Cardiac muscle cell (in vitro differentiated cells and primary cell): Measurements from ENCODE around the gene HTT-AS. TPM values are rescaled to one million over a fixed set of nuclear protein-coding genes. Genes with fewer than 3 reads are reported as not detected.
A peak's percentile ranks its signal among the peaks of the same experiment; 100 is the strongest.

Source experiments
- DNase-seq, 2 donors: peaks; one replicate each; pipeline versions ENCODE4 v3.0.0 to v3.0.0-alpha.2; 2010 to 2017; ENCODE audit warnings: low read depth in 1 of 2, low spot score in 1 of 2
- H3K27ac ChIP-seq: fragments of 200-600 bp; sonication (generic); 2 replicates; pipeline ENCODE4 v1.5.1; 2016
- H3K27me3 ChIP-seq: fragments of 200-600 bp; sonication (generic); 2 replicates; pipeline ENCODE4 v1.6.0; 2016; ENCODE audit warnings: control low read depth
- H3K36me3 ChIP-seq: fragments of 200-600 bp; sonication (generic); 2 replicates; pipeline ENCODE4 v1.5.1; 2016; ENCODE audit warnings: control low read depth
- H3K4me1 ChIP-seq: fragments of 200-600 bp; sonication (generic); 2 replicates; pipeline ENCODE4 v1.8.1; 2017; ENCODE audit warnings: low read depth, mild to moderate bottlenecking, mixed run types
- H3K4me3 ChIP-seq: fragments of 200-600 bp; sonication (generic); 2 replicates; pipeline ENCODE4 v1.5.1; 2016; ENCODE audit warnings: mild to moderate bottlenecking
- H3K9me3 ChIP-seq: fragments of 200-600 bp; sonication (generic); 2 replicates; pipeline ENCODE4 v1.5.1; 2017; ENCODE audit warnings: low read depth, mild to moderate bottlenecking, control low read depth
- polyA plus RNA-seq: library from polyadenylated mRNA; unstranded; fragments of >200 nt; fragmentation: Nextera tagmentation; extraction: Ambion mirVana; gene quantifications from 2 replicates; pipeline ENCODE4 v1.2.1, GENCODE V29; 2016
- total RNA-seq: library from RNA; depleted of rRNA; stranded (reverse); fragments of >200 nt; gene quantifications from 2 replicates; pipeline ENCODE4 v1.2.3, GENCODE V29; 2016
- TF ChIP-seq, protein P1 (sequence below): IDR thresholded peaks from 2 replicates; pipeline ENCODE4 v1.5.1; 2012; ENCODE audit warnings: low read depth, mild to moderate bottlenecking, low read length

Gene HTT-AS
- total and polyA plus RNA-seq, 2 experiments from 2014 or later: not detected

DNA sequence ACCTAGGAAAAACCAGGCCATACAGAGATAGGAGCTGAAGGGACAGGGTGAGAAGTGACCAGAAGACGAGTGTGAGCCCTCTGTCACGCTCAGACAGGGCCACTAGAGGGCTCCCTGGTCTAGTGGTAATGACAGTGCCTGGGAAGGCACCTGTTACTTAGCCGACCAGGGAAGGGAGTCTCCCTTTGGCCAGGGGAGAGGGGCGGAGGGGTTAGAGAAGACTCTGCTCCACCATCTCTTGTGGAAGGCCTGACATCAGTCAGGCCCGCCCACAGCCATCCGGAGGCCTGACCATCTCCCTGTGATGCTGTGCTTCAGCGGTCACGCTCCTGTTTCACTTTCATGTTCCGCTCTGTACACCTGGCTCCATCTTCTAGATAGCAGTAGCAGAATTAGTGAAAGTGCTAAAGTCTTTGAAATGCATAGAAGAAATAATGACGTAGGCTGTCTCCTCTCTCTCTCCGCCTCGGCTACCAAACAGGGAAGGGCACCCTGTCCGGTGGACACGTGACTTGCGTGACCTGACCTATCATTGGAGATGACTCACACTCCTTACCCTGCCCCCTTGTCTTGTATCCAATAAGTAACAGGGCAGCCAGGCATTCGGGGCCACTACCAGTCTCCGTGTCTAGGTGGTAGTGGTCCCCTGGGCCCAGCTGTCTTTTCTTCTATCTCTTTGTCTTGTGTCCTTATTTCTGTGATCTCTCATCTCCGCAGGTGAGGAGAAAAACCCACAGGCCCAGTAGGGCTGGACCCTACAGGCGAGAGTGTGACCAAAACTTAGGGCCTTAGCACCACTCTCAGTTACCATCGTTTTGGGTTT, 26.7 kb downstream of the HTT-AS start:
- H3K27me3 ChIP-seq: peaks cover 10% of the 10 kb centered on the region
- H3K4me3 ChIP-seq: no peak overlapping the region
- DNase-seq: peak; percentile 58 to 75
- no peak overlapping the region for H3K27ac ChIP-seq
- H3K9me3 ChIP-seq: no peaks in the 10 kb centered on the region
- H3K36me3 ChIP-seq: no peaks in the 10 kb centered on the region
- TF ChIP-seq, protein P1, sequence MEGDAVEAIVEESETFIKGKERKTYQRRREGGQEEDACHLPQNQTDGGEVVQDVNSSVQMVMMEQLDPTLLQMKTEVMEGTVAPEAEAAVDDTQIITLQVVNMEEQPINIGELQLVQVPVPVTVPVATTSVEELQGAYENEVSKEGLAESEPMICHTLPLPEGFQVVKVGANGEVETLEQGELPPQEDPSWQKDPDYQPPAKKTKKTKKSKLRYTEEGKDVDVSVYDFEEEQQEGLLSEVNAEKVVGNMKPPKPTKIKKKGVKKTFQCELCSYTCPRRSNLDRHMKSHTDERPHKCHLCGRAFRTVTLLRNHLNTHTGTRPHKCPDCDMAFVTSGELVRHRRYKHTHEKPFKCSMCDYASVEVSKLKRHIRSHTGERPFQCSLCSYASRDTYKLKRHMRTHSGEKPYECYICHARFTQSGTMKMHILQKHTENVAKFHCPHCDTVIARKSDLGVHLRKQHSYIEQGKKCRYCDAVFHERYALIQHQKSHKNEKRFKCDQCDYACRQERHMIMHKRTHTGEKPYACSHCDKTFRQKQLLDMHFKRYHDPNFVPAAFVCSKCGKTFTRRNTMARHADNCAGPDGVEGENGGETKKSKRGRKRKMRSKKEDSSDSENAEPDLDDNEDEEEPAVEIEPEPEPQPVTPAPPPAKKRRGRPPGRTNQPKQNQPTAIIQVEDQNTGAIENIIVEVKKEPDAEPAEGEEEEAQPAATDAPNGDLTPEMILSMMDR: peak; percentile 74
- no peaks in the 10 kb centered on the region for H3K4me1 ChIP-seq

DNA sequence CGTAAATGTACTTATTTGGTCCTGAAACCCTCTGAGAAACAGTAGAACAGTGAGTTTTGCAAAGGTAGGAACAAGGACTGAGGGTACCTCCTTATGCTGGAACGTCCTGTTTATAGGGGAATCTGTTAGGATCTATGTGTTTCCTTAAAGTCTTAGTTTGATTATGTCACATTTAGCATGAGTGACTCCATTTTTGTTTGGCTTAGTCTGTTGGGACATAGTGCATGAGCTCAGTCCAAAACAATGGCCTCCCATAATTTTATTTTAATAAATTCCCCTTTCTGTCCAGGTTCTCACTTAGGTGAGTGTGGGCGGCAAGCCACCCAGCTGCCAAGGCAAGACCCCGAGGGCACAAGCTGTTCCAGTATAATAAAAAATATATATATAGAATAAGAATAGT, 27.7 kb downstream of the HTT-AS start:
- TF ChIP-seq, protein P1: no peak
- H3K4me1 ChIP-seq: no peaks in the 10 kb centered on the region
- no peak for DNase-seq

DNA sequence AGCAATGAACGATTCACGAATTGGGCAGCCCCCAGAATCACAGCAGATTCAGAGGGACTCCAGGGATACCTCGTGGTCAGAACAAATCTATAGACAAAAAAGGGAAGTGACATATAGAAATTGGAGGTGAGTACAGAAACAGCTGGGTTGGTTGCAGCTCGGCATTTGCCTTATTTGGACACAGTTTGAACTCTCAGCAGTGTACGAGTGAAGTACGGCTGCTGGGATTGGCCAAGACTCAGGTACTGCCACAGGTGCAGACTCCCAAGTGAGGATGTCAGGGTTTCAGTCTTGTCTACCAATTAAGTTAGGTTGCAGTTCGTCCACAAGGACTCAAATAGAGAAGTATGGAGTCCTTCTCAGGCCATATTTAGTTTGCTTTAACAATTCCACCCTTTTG, 28.2 kb downstream of the HTT-AS start:
- no peak for DNase-seq
- H3K36me3 ChIP-seq: no peaks in the 10 kb centered on the region
- no peaks in the 10 kb centered on the region for H3K4me1 ChIP-seq
- peaks cover 10% of the 10 kb centered on the region for H3K27me3 ChIP-seq
- no peaks in the 10 kb centered on the region for H3K9me3 ChIP-seq
- no peak overlapping the region for H3K27ac ChIP-seq
- TF ChIP-seq, protein P1: no peak
- no peak overlapping the region for H3K4me3 ChIP-seq

More for the DNA sequence above, 27.7 kb downstream of the HTT-AS start:
- no peaks in the 10 kb centered on the region for H3K9me3 ChIP-seq
- H3K36me3 ChIP-seq: no peaks in the 10 kb centered on the region
- H3K27ac ChIP-seq: no peak overlapping the region
- peaks cover 10% of the 10 kb centered on the region for H3K27me3 ChIP-seq
- H3K4me3 ChIP-seq: no peak overlapping the region

DNA sequence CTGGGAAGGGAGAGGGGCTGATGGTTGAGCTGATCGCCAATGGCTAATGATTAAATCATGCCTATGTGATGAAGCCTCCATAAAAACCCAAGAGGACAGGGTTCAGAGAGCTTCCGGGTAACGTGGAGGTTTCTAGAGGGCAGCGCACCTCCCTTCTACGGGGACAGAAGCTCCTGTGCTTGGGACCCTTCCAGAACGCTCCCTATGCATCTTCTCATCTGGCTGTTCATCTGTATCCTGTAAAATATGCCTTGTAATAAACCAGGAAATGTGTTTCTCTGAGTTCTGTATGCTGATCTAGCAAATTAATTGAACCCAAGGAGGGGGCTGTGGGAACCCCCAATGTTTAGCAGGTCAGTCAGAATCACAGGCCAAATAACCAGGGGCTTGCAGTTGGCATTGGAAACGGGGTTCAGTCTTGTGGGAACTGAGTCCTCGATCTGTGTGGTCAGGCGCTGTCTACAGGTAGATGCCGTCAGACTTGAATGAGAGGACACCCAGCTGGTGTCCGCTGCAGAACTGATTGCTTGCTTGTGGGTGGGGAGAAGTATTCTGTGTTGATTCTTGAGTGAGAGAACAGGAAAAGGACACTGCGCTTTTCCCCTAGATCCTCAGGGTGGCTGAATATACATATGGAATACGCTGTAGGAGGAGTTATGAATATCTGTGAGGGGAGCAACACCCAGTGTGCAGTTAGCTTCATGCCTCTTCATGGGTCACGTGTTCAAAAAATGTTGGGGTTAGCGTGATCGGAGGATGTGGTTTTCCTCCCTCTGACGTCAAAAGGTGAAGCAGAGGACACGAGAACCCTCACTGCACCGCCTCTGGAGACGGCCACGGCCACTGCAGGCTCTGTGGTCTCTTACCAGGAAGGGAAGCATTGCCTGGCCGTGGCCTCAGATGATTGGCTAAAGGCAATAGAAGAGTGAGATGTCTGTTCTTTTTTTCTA, 29.2 kb downstream of the HTT-AS start:
- peak in 1 of 2 donors; percentile 72 for DNase-seq
- TF ChIP-seq, protein P1: no peak
- H3K4me1 ChIP-seq: no peaks in the 10 kb centered on the region
- H3K27ac ChIP-seq: no peak overlapping the region
- no peaks in the 10 kb centered on the region for H3K9me3 ChIP-seq
- peaks cover 5% of the 10 kb centered on the region for H3K27me3 ChIP-seq
- H3K36me3 ChIP-seq: no peaks in the 10 kb centered on the region
- H3K4me3 ChIP-seq: no peak overlapping the region

DNA sequence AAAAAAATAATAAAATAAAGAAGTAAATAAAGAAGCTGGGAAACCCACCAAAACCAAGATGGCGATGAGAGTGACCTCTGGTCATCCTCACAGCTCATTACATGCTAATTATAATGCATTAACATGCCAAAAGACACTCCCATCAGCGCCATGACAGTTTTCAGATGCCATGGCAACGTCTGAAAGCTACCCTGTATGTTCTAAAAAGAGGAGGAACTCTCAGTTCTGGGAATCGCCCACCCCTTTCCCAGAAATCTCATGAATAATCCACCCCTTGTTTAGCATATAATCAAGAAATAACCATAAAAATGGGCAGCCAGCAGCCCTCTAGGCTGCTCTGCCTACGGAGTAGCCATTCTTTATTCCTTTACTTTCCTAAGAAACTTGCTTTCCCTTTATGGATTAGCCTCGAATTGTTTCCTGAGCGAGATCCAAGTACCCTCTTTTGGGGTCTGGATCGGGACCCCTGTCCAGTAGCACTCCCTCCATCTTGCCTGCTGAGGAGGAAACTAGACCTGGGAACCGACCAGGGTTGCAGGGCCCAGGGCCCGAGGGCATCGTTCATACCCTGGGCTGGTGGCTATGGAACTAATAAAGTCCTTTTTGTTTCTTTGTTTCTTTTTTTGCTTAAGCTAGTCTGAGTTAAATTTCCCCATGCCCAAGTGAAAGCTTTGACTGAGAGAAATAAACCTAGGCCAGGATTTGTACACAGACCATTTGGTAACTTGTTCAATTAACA, 30.9 kb downstream of the HTT-AS start:
- no peak overlapping the region for H3K27ac ChIP-seq
- H3K4me1 ChIP-seq: no peaks in the 10 kb centered on the region
- no peak overlapping the region for H3K4me3 ChIP-seq
- TF ChIP-seq, protein P1: no peak
- no peak for DNase-seq
- H3K9me3 ChIP-seq: no peaks in the 10 kb centered on the region
- H3K36me3 ChIP-seq: no peaks in the 10 kb centered on the region
- no peaks in the 10 kb centered on the region for H3K27me3 ChIP-seq
